ENCODE measurements around the gene RCAN2. TPM values are rescaled to one million over a fixed set of nuclear protein-coding genes. Genes with fewer than 3 reads are reported as not detected.

Gene RCAN2
- total and polyA plus RNA-seq, 2 experiments from 2014 or later: 6.0 to 9.3 TPM

DNA sequence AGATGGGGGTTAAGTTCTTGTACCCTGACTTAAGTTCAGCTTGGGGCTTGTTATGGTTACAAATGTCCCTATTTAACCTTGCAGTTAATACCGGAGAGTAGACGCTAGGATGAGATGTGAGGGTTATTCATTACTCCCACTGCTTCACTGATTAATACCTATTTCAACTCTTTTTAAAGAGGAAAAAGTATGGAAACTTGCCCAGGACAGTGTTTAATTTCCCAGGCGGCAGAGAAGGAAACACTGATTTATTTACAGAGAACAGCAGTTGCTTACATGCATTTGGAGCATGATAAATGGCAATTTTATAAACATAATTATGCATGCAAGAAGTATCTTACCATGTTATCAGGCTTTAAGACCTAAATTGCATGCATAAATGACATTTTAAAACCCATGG is 137.7 kb downstream of the RCAN2 start (continued):
- TF ChIP-seq, protein P1, sequence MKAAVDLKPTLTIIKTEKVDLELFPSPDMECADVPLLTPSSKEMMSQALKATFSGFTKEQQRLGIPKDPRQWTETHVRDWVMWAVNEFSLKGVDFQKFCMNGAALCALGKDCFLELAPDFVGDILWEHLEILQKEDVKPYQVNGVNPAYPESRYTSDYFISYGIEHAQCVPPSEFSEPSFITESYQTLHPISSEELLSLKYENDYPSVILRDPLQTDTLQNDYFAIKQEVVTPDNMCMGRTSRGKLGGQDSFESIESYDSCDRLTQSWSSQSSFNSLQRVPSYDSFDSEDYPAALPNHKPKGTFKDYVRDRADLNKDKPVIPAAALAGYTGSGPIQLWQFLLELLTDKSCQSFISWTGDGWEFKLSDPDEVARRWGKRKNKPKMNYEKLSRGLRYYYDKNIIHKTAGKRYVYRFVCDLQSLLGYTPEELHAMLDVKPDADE (IDR thresholded peaks at IDR 0.05): no peak
- no peak for TF ChIP-seq EZH2 (IDR thresholded peaks at IDR 0.05; ENCODE audit: low read depth, unreplicated experiment)
- no peak for TF ChIP-seq EZH2phosphoT487 (IDR thresholded peaks at IDR 0.05; ENCODE audit: unreplicated experiment)

DNA sequence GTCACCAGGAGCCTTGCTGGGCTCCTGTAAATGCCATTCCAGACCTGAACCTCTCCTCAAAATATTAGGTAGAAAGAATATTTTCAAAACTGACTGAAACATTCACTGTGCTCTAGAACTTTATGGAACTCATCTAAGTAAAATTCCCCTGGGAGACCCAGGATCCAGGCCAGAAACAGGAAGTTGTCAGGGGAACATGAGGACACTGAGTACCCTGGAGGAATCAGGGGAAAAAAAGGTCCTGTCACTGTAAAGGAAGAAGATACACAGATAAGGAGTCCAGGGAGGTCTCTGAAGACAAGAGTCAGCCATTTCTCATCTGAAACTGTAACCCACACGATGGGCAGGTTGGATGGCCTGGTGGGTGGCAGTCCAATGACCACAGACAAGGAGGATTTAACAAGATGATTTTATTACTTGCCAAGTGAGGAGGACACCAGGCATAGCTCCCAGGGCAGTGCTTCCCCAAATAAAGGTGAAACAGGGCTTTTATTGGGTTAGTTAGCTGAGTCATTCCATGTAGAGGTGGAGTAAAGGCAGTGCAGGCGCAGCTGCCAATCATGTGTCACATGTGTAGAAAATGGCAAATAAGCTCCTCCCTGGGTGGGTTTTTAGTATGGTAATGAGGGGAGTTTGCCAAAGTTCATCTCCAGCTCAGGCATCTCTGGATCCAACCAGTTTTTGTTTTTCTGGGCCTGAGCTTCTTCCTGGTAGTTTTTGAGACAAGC is 138.5 kb downstream of the RCAN2 start:
- Histone ChIP-seq H3K36me3 (ENCODE audit: insufficient read depth) (no peaks in the 10 kb centered on the region), H3K4me3 (no peak overlapping the region), H3K4me2 (no peak overlapping the region), H3K9me2 (ENCODE audit: insufficient read depth) (peaks cover 8% of the 10 kb centered on the region; the same call in 1 of the 2 replicates), H3K79me2 (replicated peaks; ENCODE audit: insufficient read depth) (no peaks in the 10 kb centered on the region), H4K20me1 (replicated peaks; ENCODE audit: insufficient read depth) (no peaks in the 10 kb centered on the region), H2AFZ (no peak overlapping the region), H3K27me3 (ENCODE audit: insufficient read depth) (no peaks in the 10 kb centered on the region), H3F3A (replicated peaks; ENCODE audit: low read depth) (no peaks in the 10 kb centered on the region), H3K4me1 (ENCODE audit: insufficient read depth) (no peaks in the 10 kb centered on the region), H3K27ac (ENCODE audit: low read depth) (no peak overlapping the region)
- Mint-ChIP-seq H3K27ac (peak overlapping the region; percentile 57; the same call in 1 of the 2 replicates), H3K36me3 (ENCODE audit: low read depth) (no peaks in the 10 kb centered on the region), H3K9me3 (no peaks in the 10 kb centered on the region), H3K4me1 (peaks cover 4% of the 10 kb centered on the region), H3K4me3 (no peak overlapping the region), H3K27me3 (ENCODE audit: insufficient read depth, low read depth, poor library complexity) (peaks cover 1% of the 10 kb centered on the region)
- ATAC-seq (no peak), DNase-seq (ENCODE audit: low spot score) (peak; percentile 13)
- TF ChIP-seq STAT1 (IDR thresholded peaks at IDR 0.05; ENCODE audit: unreplicated experiment) (no peak), ZNF114 (CRISPR knock-in tag; IDR thresholded peaks at IDR 0.05) (no peak), CREB1 (CRISPR knock-in tag; IDR thresholded peaks at IDR 0.05; ENCODE audit: low read depth) (no peak), ZNF331 (CRISPR knock-in tag; IDR thresholded peaks at IDR 0.05; ENCODE audit: low read depth) (no peak), POLR2AphosphoS5 (IDR thresholded peaks at IDR 0.05; ENCODE audit: low read depth) (no peak), EZH2 (IDR thresholded peaks at IDR 0.05; ENCODE audit: low read depth, unreplicated experiment) (no peak), NANOG (IDR thresholded peaks at IDR 0.05; ENCODE audit: borderline replicate concordance) (no peak), JUNB (IDR thresholded peaks at IDR 0.05; ENCODE audit: unreplicated experiment) (no peak)
- TF ChIP-seq, protein P2, sequence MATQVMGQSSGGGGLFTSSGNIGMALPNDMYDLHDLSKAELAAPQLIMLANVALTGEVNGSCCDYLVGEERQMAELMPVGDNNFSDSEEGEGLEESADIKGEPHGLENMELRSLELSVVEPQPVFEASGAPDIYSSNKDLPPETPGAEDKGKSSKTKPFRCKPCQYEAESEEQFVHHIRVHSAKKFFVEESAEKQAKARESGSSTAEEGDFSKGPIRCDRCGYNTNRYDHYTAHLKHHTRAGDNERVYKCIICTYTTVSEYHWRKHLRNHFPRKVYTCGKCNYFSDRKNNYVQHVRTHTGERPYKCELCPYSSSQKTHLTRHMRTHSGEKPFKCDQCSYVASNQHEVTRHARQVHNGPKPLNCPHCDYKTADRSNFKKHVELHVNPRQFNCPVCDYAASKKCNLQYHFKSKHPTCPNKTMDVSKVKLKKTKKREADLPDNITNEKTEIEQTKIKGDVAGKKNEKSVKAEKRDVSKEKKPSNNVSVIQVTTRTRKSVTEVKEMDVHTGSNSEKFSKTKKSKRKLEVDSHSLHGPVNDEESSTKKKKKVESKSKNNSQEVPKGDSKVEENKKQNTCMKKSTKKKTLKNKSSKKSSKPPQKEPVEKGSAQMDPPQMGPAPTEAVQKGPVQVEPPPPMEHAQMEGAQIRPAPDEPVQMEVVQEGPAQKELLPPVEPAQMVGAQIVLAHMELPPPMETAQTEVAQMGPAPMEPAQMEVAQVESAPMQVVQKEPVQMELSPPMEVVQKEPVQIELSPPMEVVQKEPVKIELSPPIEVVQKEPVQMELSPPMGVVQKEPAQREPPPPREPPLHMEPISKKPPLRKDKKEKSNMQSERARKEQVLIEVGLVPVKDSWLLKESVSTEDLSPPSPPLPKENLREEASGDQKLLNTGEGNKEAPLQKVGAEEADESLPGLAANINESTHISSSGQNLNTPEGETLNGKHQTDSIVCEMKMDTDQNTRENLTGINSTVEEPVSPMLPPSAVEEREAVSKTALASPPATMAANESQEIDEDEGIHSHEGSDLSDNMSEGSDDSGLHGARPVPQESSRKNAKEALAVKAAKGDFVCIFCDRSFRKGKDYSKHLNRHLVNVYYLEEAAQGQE (IDR thresholded peaks at IDR 0.05; ENCODE audit: unreplicated experiment): no peak
- TF ChIP-seq, protein P3, sequence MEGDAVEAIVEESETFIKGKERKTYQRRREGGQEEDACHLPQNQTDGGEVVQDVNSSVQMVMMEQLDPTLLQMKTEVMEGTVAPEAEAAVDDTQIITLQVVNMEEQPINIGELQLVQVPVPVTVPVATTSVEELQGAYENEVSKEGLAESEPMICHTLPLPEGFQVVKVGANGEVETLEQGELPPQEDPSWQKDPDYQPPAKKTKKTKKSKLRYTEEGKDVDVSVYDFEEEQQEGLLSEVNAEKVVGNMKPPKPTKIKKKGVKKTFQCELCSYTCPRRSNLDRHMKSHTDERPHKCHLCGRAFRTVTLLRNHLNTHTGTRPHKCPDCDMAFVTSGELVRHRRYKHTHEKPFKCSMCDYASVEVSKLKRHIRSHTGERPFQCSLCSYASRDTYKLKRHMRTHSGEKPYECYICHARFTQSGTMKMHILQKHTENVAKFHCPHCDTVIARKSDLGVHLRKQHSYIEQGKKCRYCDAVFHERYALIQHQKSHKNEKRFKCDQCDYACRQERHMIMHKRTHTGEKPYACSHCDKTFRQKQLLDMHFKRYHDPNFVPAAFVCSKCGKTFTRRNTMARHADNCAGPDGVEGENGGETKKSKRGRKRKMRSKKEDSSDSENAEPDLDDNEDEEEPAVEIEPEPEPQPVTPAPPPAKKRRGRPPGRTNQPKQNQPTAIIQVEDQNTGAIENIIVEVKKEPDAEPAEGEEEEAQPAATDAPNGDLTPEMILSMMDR (conservative IDR thresholded peaks at IDR 0.05; ENCODE audit: low read depth in 2 of 2): no peak
